CMK (cell line): ENCODE results near the gene LMNA.
A peak's percentile ranks its signal among the peaks of the same experiment; 100 is the strongest.
"Not testable (repeated sequence)": the region's sequence is repeated elsewhere in the genome, so short reads cannot be mapped to it uniquely, and the experiment has no call there.

Experiments
- DNase-seq: peaks from one replicate; pipeline ENCODE4 v3.0.0-alpha.2; 2010; ENCODE audit warnings: low read depth

Gene LMNA

GRCh38 chr1:156114101-156114918, at the start of gene LMNA:
Gene LMNA (plus strand): TSS chr1:156114711. CDS start chr1:156114919, 208 bp downstream.
- peak; percentile 68 for DNase-seq

DNA sequence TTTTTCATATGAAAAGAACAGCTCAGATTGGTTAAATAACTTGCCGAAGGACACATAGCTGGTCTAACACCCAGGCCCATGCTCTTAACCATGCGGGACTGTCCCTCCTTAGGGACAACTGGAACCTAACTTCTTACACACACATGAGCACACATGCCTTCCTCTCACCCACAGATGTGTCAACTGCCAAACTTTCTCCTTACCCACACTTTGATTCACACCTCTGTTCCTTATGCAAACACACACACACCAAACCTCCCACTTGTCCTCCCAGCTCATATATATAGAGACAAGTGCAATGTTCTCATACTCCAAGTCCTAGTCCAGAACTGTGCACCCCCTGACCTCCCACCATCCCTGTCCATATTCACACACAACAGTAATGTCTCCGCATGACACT, 49.3 kb upstream of the LMNA start:
- no peak for DNase-seq

GRCh38 chr1:156065871-156066270, 48.6 kb upstream of the LMNA start:
- no peak for DNase-seq

DNA sequence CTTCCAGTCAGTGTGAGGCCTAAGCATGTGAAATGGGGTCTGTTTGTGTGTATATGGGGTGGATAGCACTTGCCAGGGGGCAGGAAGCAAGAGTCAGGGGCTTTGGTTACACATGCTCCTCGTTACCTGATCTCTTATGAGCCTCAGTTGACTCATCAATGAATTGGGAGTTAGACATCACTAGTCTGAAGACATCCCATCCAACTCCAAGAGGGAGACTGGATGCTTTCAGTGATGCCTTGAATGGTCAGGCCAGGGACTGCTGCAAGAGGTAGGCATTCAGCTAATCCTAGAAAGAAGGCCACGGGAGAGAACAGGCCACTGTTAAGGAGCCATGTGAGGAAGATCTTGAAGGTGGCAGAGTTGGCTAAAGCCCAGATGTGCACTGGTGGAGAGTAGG, 47.2 kb upstream of the LMNA start:
- no peak for DNase-seq

DNA sequence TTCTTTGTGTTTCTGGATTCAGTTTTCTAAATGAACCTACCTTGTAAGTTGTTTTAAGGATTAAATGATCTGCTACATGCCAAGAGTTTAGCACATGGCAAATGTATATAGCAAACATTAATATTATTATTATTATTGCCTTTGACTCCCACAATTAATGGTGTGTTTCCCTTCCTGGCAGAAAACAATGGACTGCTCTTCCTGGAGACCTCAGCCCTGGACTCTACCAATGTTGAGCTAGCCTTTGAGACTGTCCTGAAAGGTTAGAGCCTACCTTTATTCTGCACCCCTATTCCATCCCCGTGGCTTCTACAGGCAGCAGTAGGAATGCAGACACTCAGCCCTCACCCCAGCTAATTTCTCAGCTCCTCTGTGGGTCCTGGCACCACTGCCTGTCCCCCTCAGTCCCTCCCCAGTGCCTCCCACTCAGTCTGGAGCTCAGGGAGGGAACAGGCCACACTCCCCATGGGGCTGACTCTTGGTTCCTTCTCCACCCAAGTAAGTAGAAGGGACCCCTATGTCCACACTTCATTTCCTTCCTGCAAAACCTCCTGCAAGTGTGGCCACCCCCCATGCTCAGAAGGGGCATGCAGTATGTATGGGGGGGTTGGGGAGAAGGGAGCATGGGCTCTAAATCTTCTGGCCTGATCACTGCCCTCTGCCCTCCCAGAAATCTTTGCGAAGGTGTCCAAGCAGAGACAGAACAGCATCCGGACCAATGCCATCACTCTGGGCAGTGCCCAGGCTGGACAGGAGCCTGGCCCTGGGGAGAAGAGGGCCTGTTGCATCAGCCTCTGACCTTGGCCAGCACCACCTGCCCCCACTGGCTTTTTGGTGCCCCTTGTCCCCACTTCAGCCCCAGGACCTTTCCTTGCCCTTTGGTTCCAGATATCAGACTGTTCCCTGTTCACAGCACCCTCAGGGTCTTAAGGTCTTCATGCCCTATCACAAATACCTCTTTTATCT, 44.7 kb upstream of the LMNA start:
- no peak for DNase-seq

DNA sequence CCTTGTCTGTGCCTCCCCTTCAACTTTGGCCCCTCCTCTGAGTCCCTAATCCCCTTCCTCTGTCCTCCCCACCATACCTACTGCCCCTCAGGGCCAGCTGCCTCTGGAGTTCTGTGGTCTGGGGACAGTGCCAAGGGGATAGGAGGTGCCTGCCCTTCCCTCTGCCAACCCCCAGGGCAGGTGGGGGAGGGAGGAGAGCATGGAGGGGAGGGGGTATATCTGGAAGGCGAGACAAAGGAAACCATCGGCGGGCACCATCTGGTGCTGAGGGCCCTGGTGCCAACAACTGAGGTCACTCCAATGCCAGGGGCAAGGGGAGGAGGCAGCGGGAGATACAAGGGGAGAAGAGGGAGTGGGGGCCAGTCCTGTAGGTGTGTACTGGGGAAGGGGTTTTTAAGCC, 44.0 kb upstream of the LMNA start:
- DNase-seq = no peak

- not testable (repeated sequence) for DNase-seq
These were observed 43.1 kb upstream of the LMNA start for GRCh38 chr1:156071332-156071816.

- DNase-seq = no peak
These were observed 42.3 kb upstream of the LMNA start for GRCh38 chr1:156072251-156072650.

- DNase-seq = no peak
These were observed 41.3 kb upstream of the LMNA start for GRCh38 chr1:156073110-156073687.

GRCh38 chr1:156073740-156074139, 40.8 kb upstream of the LMNA start:
- DNase-seq = no peak

DNA sequence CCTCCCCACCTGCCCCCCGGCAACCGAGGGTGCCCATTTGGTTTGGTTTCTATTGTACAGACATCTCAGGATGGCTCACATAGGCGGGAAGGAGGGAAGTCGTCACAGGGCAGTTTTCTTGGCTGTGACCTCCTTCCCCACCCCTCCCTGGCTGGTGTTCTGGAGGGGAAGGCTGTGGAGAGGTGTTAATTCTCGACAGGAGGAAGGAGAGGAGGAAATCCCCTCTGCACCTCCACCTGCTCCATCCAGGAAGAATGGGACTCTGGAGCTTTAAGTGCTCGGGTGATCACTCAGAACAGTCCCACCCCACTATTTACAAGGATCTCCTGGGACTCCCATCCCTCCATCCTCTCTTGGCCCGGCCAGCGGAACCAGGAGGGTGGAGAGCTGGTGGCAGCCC, 39.9 kb upstream of the LMNA start:
- no peak for DNase-seq

GRCh38 chr1:156075162-156075561, 39.3 kb upstream of the LMNA start:
- DNase-seq = no peak

DNA sequence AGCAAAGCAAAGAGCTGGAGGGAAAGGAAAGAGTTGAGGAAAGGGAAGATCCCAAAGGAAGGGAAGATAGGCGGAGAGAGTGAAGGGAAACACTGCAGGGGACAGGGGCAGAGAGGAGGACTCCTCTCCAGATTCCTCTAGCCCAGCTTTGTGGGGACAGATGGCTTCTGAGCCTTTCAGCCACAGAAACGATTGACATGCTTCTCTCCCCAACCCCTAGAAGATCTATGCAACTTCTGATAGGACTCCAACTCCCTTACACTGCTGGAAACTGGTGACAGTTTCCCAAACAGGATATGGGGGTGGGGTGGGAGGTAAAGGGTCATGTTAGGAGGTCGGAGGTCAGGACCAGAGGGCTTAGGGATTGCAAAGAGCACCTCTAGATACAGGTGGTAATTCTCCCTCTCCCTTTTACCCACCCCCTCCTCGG, 38.7 kb upstream of the LMNA start:
- DNase-seq = no peak

- DNase-seq = peak; percentile 82
These were observed 37.7 kb upstream of the LMNA start for GRCh38 chr1:156076609-156077429.

GRCh38 chr1:156077430-156077760, 37.1 kb upstream of the LMNA start:
- no peak for DNase-seq

DNA sequence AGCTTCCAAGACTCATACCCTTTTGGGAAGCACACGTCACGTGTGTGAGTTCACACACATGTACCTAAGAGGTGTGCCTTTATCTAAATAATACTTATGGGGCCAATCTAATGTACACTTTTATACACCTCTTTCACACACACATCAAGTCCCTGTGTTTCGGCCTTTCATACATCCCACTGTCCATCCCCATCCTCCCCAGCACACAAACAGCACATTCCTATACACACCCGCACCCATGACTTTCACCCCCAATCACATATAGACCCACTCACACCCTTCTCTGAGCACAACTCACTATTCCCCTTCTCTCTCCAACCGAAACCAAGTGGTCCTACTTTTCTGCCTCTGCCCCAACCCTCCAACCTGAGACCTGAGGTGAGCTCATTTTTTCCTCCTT, 35.8 kb upstream of the LMNA start:
- no peak for DNase-seq

GRCh38 chr1:156079762-156080161, 34.7 kb upstream of the LMNA start:
- DNase-seq = no peak

DNA sequence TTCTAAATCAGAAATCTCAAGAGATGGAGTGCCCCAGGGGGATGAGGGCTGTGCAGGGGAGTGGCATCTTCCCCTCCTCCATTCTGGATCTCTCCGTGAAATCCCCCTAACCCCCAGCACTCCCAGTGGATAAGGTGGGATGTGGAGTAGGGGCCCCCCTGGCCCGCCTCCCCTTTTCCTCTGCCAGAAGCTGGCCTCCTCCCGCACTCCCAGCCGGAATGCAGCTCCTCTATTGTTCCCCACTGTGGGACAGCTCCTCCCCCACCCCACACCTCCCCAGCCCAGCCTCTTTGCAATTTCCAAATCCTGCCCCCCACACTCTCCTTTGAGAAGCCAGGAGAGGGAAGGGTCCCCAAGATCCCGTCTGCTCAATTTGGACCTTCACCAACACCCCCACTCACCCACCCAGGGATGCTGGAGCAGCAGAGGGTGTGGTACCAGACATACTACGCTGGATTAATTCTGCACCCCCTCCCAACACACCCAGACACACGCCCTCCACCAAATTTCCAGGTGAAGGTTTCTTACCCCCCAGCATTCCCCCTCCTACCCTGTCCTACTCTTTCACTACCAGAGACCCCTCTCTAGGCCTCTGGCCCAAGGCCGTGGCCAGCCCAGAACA, 34.2 kb upstream of the LMNA start:
- DNase-seq = no peak

GRCh38 chr1:156080863-156081179, 33.7 kb upstream of the LMNA start:
- DNase-seq = no peak

DNA sequence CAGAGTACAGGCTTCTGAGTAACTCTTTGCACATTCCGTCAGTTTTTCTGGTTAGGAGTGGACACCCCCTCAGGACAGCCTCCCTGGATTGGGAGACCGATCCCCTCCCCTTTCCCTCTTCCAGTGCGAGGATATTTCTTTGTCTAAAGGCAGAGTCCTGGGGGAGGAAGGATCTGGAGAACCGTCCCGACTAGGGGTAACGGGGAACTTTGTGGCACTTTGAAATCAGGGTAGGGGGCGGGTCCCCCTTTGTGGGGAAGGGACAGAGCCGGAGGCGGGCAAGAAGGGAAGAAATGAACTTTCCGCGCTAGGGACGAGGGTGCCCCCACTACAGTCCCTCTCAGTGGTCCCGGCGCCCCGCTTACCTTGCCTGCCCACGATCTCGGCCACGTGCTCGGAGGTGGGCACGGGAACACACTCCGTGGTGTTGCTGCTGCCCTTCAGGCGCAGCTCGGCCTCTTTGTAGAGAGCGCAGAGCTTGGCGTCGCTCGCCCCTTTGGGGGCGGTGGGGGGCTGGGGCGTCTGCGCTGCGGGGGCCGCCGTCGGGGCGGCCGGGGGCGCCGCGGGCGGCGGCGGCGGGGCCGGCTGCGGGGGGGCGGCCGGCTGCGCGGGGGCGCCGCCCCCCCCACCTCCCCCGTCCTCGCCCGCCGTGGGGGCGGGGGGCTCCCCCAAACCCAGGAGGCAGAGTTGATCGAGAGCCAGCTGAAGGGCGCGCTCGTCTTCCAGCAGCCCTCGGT, 33.2 kb upstream of the LMNA start:
- DNase-seq = no peak

DNA sequence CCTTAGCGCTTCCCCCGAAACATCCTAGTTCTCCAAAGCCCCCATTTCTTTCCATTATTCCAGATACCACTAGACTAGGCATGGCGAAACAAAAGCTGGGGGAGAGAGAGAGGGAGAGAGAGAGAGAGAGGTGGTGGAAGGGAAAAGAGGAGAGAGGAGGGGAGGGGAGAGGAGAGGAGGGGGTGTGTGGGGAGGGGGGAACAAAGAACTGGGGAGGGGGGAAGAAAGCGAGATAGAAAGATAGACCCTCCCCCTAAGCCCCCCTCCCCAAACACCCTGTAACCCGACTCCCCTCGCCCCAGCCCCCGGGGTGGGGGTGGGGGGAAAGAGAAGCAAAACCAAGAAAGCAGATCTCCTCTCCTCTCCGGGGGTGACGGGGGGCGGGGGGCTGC, 32.6 kb upstream of the LMNA start:
- DNase-seq = no peak
